AG08396 (cell line): ENCODE measurements around the gene AIFM1.

Source experiments
- DNase-seq: peaks from one replicate; pipeline ENCODE4 v3.0.0; 2012; ENCODE audit warnings: low spot score, mixed read lengths

The AIFM1 gene

GRCh38 chrX:130091980-130092522 lies 73.6 kb downstream of the AIFM1 start:
- DNase-seq: no peak

GRCh38 chrX:130090364-130090763 lies 75.3 kb downstream of the AIFM1 start:
- no peak for DNase-seq

GRCh38 chrX:130086447-130087206 lies 79.0 kb downstream of the AIFM1 start:
- DNase-seq: no peak

- no peak for DNase-seq
Observed at GRCh38 chrX:130085551-130086446, 79.8 kb downstream of the AIFM1 start.

GRCh38 chrX:130084631-130085237 lies 80.9 kb downstream of the AIFM1 start:
- no peak for DNase-seq

- no peak for DNase-seq
Observed at GRCh38 chrX:130083656-130084382, 81.8 kb downstream of the AIFM1 start.

GRCh38 chrX:130083107-130083490 lies 82.5 kb downstream of the AIFM1 start:
- no peak for DNase-seq

- no peak for DNase-seq
Observed at GRCh38 chrX:130082244-130083106, 83.2 kb downstream of the AIFM1 start.

- no peak for DNase-seq
Observed at GRCh38 chrX:130081421-130082045, 84.1 kb downstream of the AIFM1 start.

GRCh38 chrX:130080791-130081367 lies 84.8 kb downstream of the AIFM1 start:
- DNase-seq: no peak

- DNase-seq: peak; percentile 80
Observed at GRCh38 chrX:130079824-130080406, 85.7 kb downstream of the AIFM1 start.
